GM18502 (cell line): ENCODE data around the gene RHBDF1.

ENCODE experiments used
- ATAC-seq: cut with Tn5 transposase; IDR thresholded peaks from one replicate; pipeline ENCODE4 v1.9.1; 2021; ENCODE audit warnings: mild to moderate bottlenecking; ENCODE audit not compliant: unreplicated experiment, poor library complexity

RHBDF1 gene, protein sequence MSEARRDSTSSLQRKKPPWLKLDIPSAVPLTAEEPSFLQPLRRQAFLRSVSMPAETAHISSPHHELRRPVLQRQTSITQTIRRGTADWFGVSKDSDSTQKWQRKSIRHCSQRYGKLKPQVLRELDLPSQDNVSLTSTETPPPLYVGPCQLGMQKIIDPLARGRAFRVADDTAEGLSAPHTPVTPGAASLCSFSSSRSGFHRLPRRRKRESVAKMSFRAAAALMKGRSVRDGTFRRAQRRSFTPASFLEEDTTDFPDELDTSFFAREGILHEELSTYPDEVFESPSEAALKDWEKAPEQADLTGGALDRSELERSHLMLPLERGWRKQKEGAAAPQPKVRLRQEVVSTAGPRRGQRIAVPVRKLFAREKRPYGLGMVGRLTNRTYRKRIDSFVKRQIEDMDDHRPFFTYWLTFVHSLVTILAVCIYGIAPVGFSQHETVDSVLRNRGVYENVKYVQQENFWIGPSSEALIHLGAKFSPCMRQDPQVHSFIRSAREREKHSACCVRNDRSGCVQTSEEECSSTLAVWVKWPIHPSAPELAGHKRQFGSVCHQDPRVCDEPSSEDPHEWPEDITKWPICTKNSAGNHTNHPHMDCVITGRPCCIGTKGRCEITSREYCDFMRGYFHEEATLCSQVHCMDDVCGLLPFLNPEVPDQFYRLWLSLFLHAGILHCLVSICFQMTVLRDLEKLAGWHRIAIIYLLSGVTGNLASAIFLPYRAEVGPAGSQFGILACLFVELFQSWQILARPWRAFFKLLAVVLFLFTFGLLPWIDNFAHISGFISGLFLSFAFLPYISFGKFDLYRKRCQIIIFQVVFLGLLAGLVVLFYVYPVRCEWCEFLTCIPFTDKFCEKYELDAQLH

GRCh38 chr16:72561-73548 lies at the start of gene RHBDF1:
RHBDF1 (minus strand) TSS chr16:72631; CDS start chr16:65015, 7,616 bp downstream.
- ATAC-seq: no peak

GRCh38 chr16:120756-121155 lies 48.3 kb upstream of the RHBDF1 start:
- no peak for ATAC-seq

DNA sequence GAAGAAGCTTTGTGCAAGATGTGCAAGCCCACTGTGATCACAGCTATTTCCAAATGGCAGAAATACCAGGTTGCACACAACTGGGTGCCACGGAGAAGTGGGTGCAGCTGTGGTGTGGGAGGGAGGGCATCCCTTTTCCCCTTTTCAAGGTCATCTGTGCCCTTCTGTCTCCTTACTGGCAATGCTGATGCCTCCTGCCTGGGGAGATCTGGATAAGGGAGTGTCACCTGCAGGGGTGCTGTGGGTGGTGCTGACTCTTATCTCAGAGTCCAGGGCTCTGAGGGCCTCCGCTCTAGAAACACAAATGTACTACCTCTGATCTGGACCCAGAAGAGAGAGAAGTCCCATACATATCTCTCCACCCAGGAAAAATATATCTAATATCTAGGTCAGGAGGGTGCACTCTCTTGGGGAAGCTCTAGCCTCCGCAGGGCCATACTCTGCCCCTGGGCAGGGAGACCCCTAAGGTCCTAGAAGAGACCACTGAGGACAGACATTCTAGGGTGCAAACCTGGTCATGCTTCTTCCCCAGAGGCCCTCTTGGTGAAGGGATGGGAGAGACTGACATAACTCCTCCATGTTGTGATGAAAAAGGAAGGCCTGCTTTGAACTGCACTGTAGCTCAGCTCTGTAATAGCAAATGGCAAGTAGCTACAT lies 47.5 kb upstream of the RHBDF1 start:
- ATAC-seq: no peak

GRCh38 chr16:119295-119694 lies 46.9 kb upstream of the RHBDF1 start:
- no peak for ATAC-seq

GRCh38 chr16:118857-119256 lies 46.4 kb upstream of the RHBDF1 start:
- ATAC-seq: no peak

DNA sequence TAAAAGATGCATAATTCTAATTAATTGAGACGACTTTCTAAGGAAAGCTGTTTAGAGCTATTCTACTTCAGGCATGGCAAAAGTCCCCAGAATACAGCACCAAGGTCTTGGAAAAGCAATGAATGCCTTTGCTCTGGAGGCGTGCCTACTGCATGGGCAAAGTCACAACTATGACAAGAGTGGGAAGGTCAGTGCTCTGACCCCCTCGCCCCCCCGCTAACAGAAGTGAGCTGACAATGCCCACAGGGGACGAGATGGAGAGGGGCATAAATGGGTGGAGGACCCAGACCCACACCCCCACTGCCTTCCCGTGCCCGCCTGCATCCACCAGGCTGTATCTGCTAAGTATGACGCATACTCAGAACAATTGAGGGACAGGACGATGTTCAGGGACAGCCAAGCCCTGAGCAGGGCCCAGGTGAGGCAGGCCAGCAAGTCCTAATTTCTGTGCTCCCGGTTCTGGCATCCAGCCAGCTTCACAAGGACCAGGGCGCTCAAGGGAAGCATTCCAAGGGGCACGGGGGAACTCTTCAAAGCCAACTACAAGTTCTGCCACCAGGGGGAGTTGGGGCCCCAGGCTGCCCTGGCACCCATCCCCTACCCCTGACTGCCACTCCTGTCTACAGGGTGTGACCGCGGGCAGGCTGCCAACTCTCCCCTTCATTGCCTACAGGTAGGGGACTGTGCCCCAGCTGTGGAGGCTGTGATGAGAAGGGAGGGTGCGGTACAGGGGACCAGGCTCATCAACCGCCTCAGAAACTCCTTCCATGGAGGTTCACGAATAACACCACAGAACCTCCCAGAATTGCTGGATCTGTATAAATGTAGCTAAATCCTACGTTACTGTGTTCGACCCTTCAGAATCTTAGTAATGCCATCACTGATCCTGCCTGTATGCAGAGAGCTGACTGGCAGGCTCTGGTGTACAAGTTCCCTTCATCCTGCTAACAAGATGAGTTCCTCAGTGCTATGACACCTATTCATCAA lies 45.2 kb upstream of the RHBDF1 start:
- no peak for ATAC-seq

- ATAC-seq: no peak
Observed at GRCh38 chr16:116015-116414, 43.6 kb upstream of the RHBDF1 start.

- no peak for ATAC-seq
Observed at GRCh38 chr16:114327-114726, 41.9 kb upstream of the RHBDF1 start.

DNA sequence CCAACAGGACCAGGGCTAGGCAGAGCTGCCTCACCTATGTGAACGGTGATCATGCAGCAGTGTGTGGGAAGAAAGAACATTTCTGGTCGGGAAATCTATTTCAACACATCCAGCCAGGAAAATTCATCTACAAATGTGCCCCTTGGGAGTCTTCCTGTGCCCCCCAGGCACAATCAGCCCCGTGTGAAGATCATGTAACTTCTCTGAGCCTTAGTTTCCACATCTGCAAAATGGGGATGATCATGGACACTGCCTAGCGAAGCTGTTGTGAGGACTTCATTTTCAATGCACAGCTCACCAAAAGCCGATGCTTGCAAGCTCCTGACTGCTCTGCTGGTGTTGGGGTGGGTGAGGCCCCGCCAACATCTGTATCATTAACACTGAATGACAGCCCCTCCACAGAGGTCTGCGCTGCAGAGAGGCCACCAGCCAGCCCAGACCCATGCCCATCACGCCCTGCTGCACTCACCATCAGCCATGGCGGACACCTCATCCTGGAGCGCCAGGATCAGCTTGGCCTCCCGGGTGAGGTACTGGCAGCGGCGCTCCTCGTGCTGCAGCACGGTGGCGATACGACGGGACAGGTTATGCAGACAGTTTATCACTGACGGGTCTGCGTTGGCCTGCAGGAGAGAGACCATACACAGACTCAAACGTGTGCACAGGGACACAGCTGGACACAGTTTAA lies 39.9 kb upstream of the RHBDF1 start:
- no peak for ATAC-seq

- ATAC-seq: no peak
Observed at GRCh38 chr16:106623-107324, 34.3 kb upstream of the RHBDF1 start.

GRCh38 chr16:105521-105920 lies 33.1 kb upstream of the RHBDF1 start:
- no peak for ATAC-seq

DNA sequence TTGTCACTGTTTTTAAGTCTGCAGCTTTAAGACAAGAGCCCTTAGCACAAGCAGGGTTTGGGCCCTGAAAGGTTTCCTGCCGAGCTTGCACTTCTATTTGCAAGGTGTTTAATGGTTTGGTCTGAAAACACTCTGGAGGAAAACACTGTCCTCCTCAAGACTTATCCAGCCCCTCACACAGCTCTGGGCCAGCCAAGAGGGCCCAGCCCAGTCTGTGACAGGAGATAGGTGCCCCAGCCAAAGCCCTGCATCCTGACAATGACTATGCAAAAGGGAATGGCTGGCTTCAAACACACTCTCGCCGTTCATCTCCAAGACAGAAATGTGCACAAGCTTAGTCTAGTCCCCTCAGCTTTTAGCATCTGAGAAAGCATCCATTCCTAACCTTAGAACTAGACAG lies 32.5 kb upstream of the RHBDF1 start:
- no peak for ATAC-seq

GRCh38 chr16:104355-104754 lies 31.9 kb upstream of the RHBDF1 start:
- ATAC-seq: no peak

DNA sequence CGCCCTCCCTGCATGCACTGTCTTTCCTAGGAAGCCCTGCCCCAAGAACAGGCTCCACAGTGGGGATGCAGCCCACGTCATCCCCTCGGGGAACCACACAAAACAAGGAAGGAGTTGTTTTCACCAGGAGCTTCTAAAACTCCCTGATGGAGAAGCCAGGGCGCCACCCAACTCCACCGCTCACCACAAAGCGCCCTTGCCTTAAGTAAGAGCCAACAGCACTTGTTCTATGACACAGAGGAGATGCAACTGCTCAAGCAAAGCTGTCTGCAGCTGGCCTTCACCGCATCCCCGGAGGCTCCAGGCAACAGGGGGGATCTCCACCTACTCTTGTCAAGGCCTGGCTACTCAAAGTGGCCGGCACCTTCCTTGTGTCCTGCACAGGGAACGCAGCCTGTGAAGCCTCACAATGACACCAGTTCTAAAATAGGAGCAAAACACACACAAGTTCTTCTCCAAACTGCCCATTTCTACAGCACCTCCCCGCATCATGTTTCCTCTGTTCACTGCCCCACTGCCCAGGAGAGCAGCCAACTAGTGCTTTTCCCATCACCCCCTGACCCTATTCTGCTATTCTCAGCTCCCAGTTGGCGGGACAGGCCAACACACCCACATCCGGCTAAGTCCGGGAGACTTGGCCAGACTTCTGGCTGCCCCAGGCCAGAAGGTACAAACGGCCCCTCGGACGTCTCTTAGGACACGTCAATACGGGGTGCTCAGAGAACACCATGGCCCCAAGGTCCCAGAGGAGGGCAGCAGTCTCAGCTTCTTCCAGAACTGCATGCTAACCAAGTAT lies 29.8 kb upstream of the RHBDF1 start:
- no peak for ATAC-seq

GRCh38 chr16:101586-101985 lies 29.2 kb upstream of the RHBDF1 start:
- ATAC-seq: no peak

DNA sequence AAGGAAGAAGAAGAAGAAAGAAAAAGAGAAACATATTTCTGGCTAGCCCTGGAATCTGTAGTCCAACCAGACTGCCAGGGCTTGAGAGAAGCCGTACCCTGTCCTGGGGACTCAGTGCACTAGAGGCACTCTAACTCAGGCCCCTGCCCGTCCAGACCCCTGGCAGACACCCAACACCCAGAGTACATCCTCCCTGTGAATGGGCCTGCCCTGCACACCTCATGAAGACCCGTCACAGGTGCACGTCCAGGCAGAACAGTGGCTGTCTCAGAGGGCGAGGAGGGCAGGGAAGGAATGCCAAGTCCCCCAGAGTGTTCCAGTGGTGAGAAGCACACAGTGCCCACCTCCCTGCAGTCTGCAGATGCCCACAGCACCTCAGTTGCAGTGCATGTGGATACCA lies 28.6 kb upstream of the RHBDF1 start:
- no peak for ATAC-seq

GRCh38 chr16:97822-98221 lies 25.4 kb upstream of the RHBDF1 start:
- ATAC-seq: no peak
